MM.1S (cell line): ENCODE measurements around the gene FASTK.

ENCODE experiments used
- DNase-seq: peaks from one replicate; pipeline ENCODE4 v3.0.0-alpha.2; 2015
- H2AFZ ChIP-seq: fragments of 300-600 bp; sonication (generic); 2 replicates; pipeline ENCODE4 v1.6.0; 2016; ENCODE audit warnings: antibody characterized with exemption, low read length
- H3F3A ChIP-seq: fragments of 300-600 bp; sonication (generic); 2 replicates; pipeline ENCODE4 v1.6.1; 2016; ENCODE audit warnings: mild to moderate bottlenecking, antibody characterized with exemption, low read length, moderate library complexity, mixed read lengths; ENCODE audit not compliant: insufficient read depth
- H3K27ac ChIP-seq: fragments of 300-600 bp; sonication (generic); 2 replicates; pipeline ENCODE4 v1.5.1; 2016; ENCODE audit warnings: mild to moderate bottlenecking, low read length
- H3K27me3 ChIP-seq: fragments of 300-600 bp; sonication (generic); replicated peaks from 2 replicates; pipeline ENCODE4 v1.6.0; 2016; ENCODE audit warnings: low read length; ENCODE audit not compliant: insufficient read depth
- H3K36me3 ChIP-seq: fragments of 300-600 bp; sonication (generic); replicated peaks from 2 replicates; pipeline ENCODE4 v1.6.1; 2016; ENCODE audit warnings: mild to moderate bottlenecking, low read length, mixed read lengths; ENCODE audit not compliant: insufficient read depth
- H3K4me1 ChIP-seq: fragments of 300-600 bp; sonication (generic); 2 replicates; pipeline ENCODE4 v1.6.1; 2016; ENCODE audit warnings: low read length, mixed read lengths
- H3K4me2 ChIP-seq: fragments of 300-600 bp; sonication (generic); 2 replicates; pipeline ENCODE4 v1.6.0; 2016; ENCODE audit warnings: low read depth, low read length
- H3K4me3 ChIP-seq: fragments of 300-600 bp; sonication (generic); 2 replicates; pipeline ENCODE4 v1.5.1; 2016; ENCODE audit warnings: low read length, mixed read lengths
- H3K79me2 ChIP-seq: fragments of 300-600 bp; sonication (generic); 2 replicates; pipeline ENCODE4 v1.6.1; 2016; ENCODE audit warnings: mixed run types, low read length, mixed read lengths
- H3K9ac ChIP-seq: fragments of 300-600 bp; sonication (generic); 2 replicates; pipeline ENCODE4 v1.6.1; 2016; ENCODE audit warnings: low read length, mixed read lengths
- H3K9me2 ChIP-seq: fragments of 300-600 bp; sonication (generic); replicated peaks from 2 replicates; pipeline ENCODE4 v1.6.1; 2016; ENCODE audit warnings: mild to moderate bottlenecking, low read length, mixed read lengths; ENCODE audit not compliant: insufficient read depth
- H3K9me3 ChIP-seq: fragments of 300-600 bp; sonication (generic); replicated peaks from 2 replicates; pipeline ENCODE4 v1.6.1; 2016; ENCODE audit warnings: mild to moderate bottlenecking, low read length, mixed read lengths; ENCODE audit not compliant: insufficient read depth
- H4K20me1 ChIP-seq: fragments of 300-600 bp; sonication (generic); 2 replicates; pipeline ENCODE4 v1.6.1; 2016; ENCODE audit warnings: mild to moderate bottlenecking, low read length, moderate library complexity, mixed read lengths; ENCODE audit not compliant: insufficient read depth
- CTCF ChIP-seq: fragments of 300-600 bp; sonication (generic); IDR thresholded peaks from 2 replicates; pipeline ENCODE4 v1.5.1; 2016; ENCODE audit warnings: antibody characterized with exemption, low read length, mixed read lengths
- EZH2 ChIP-seq: fragments of 300-600 bp; sonication (generic); optimal IDR thresholded peaks from 2 replicates; pipeline ENCODE3; 2017; ENCODE audit warnings: low read depth, mild to moderate bottlenecking, antibody characterized with exemption, low read length, mixed read lengths
- EZH2phosphoT487 ChIP-seq: fragments of 300-600 bp; sonication (generic); IDR thresholded peaks from 2 replicates; pipeline ENCODE4 v1.6.1; 2018; ENCODE audit warnings: antibody characterized with exemption, low read length

The FASTK gene

GRCh38 chr7:151065516-151065915, 15.1 kb downstream of the FASTK start:
- Histone ChIP-seq H2AFZ (no peak overlapping the region), H4K20me1 (no peaks in the 10 kb centered on the region), H3K4me2 (no peak overlapping the region), H3K27ac (no peak overlapping the region), H3K9me3 (no peaks in the 10 kb centered on the region), H3K4me1 (no peaks in the 10 kb centered on the region), H3K27me3 (no peaks in the 10 kb centered on the region), H3K9ac (no peak overlapping the region), H3K9me2 (no peaks in the 10 kb centered on the region), H3F3A (no peaks in the 10 kb centered on the region), H3K4me3 (no peak overlapping the region), H3K36me3 (0 out of 2 replicates have a peak, but pooled peaks cover 3% of the 10 kb centered on the region), H3K79me2 (peaks cover 24% of the 10 kb centered on the region)
- TF ChIP-seq CTCF, result no peak
- TF ChIP-seq EZH2phosphoT487, result no peak
- no peak for TF ChIP-seq EZH2
- DNase-seq, result no peak

- Histone ChIP-seq H3K79me2 (peaks cover 29% of the 10 kb centered on the region), H3K9ac (no peak overlapping the region), H3K4me2 (no peak overlapping the region), H3K36me3 (0 out of 2 replicates have a peak, but pooled peaks cover 3% of the 10 kb centered on the region), H3K4me1 (no peaks in the 10 kb centered on the region), H3K27ac (no peak overlapping the region), H3F3A (no peaks in the 10 kb centered on the region), H2AFZ (no peak overlapping the region), H3K9me3 (no peaks in the 10 kb centered on the region), H3K9me2 (no peaks in the 10 kb centered on the region), H4K20me1 (no peaks in the 10 kb centered on the region), H3K27me3 (no peaks in the 10 kb centered on the region), H3K4me3 (no peak overlapping the region)
- no peak for TF ChIP-seq CTCF
- TF ChIP-seq EZH2, result no peak
- no peak for TF ChIP-seq EZH2phosphoT487
- DNase-seq, result no peak
Observed at GRCh38 chr7:151064993-151065392, 15.6 kb downstream of the FASTK start.

- Histone ChIP-seq H4K20me1 (no peaks in the 10 kb centered on the region), H3K9me3 (no peaks in the 10 kb centered on the region), H3K79me2 (peaks cover 33% of the 10 kb centered on the region), H3K36me3 (0 out of 2 replicates have a peak, but pooled peaks cover 3% of the 10 kb centered on the region), H3K27me3 (no peaks in the 10 kb centered on the region), H2AFZ (no peak overlapping the region), H3K27ac (no peak overlapping the region), H3K9ac (no peak overlapping the region), H3K4me1 (no peaks in the 10 kb centered on the region), H3K4me3 (no peak overlapping the region), H3K9me2 (no peaks in the 10 kb centered on the region), H3K4me2 (no peak overlapping the region), H3F3A (no peaks in the 10 kb centered on the region)
- no peak for TF ChIP-seq EZH2phosphoT487
- TF ChIP-seq EZH2, result no peak
- TF ChIP-seq CTCF, result no peak
- DNase-seq, result no peak
Observed at GRCh38 chr7:151064454-151064853, 16.2 kb downstream of the FASTK start.
